MG63 (cell line): ENCODE results near the gene THBD. TPM values are rescaled to one million over a fixed set of nuclear protein-coding genes. Genes with fewer than 3 reads are reported as not detected.
A peak's percentile ranks its signal among the peaks of the same experiment; 100 is the strongest.

Experiments used
- DNase-seq: peaks from one replicate; pipeline ENCODE4 v3.0.0-alpha.2; 2020
- H3K27me3 ChIP-seq: fragments of 250-450 bp; sonication (Bioruptor Pico); 2 replicates; pipeline ENCODE4 v1.5.1; 2020; ENCODE audit warnings: mild to moderate bottlenecking, moderate library complexity
- H3K36me3 ChIP-seq: fragments of 250-450 bp; sonication (Bioruptor Pico); 2 replicates; pipeline ENCODE4 v1.5.1; 2020; ENCODE audit warnings: mild to moderate bottlenecking, moderate library complexity
- H3K4me3 ChIP-seq: fragments of 250-450 bp; sonication (Bioruptor Pico); 2 replicates; pipeline ENCODE4 v1.5.1; 2020; ENCODE audit warnings: mild to moderate bottlenecking, moderate library complexity
- H3K9me3 ChIP-seq: fragments of 250-450 bp; sonication (Bioruptor Pico); 2 replicates; pipeline ENCODE4 v1.5.1; 2020; ENCODE audit warnings: mild to moderate bottlenecking, moderate library complexity
- total RNA-seq: library from RNA; depleted of rRNA; stranded (reverse); fragments of >200 nt; shearing (Covaris generic); gene quantifications from 2 replicates; pipeline ENCODE4 v1.2.3, GENCODE V29; 2014; ENCODE audit warnings: low replicate concordance

Gene THBD
- total RNA-seq, 1 experiment from 2014 or later, result 1.4 TPM

DNA sequence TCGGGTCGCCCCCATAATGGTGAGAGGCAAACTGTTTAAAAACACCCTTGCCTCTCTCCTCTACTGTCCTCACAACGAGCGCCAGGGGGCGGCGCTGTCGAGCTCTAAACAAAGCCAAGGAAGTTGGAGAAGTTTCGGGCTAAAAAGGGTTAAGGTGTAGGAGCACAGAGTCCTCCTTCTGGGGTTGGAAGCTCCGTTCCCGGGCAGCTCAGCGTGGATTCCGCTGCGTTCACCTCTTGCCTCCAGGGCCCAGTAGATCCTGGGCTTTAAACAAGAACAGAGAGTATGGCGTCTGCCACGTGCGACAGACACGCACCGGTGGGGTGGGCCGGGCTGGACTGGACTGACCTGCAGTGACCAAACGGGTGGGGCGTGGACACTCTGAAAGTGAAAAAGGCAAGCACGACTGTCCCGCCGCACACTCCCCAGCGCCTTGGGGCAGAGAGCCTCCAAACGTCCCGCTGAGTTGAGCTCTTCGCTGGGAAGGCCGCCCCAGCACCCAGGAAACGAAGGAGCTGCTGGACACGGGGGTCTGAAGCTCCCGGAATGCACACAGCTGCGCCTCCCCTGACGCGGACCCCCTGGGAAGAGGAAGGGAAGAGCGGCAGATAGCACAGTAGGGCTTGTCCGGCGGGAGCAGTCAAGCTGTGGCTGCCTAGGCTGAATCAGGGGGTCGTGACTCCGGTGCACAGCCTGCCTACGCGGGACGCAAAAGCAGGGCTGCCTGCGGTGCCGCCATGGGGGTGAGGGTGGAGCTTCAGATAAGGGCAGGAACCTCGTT is 1.6 kb upstream of the THBD start:
- Histone ChIP-seq H3K27me3 (no peaks in the 10 kb centered on the region; the same call in 1 of the 2 replicates), H3K4me3 (no peak overlapping the region), H3K9me3 (no peaks in the 10 kb centered on the region), H3K36me3 (no peaks in the 10 kb centered on the region)
- DNase-seq, result no peak

DNA sequence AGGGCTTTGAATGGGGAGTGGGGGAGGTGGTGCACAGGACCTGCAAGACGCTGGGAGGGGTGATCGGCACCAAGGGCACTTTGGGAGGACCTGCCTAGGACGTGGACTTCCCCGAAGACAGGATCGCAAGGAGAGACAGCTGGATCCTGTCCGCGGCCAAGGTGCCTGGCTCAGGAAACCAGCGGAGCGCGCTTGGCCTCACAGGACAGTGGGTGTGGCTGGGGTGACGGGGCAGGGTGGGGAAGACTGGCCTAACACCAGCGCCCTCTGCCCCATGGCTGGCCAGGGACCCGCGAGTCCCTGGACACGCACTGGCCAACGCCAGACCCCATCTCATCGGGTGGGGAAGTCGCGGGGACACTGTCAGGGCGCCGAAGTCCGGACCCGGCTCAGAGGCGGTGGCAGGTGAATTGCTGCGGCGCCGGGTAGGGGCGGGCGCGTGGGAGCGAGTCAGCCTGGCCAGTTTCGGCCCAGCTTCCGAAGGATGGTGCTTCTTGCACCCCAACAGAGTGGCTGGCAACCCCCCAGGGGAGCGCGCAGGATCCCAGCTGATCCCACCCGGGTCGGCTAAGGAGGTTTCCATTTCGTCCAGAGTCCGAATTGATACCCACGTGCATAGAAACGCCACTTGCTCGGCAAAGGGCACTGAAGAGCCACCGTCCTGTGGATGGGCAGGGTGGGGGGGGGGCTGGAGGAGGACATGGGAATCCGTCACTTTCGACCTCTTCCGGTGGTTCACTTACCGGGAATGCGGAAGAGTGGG is 785 bp upstream of the THBD start:
- H3K9me3 ChIP-seq, result no peaks in the 10 kb centered on the region
- no peaks in the 10 kb centered on the region; the same call in 1 of the 2 replicates for H3K27me3 ChIP-seq
- DNase-seq, result peak; percentile 33
- peak overlapping the region; percentile 39 for H3K4me3 ChIP-seq
- H3K36me3 ChIP-seq, result no peaks in the 10 kb centered on the region

DNA sequence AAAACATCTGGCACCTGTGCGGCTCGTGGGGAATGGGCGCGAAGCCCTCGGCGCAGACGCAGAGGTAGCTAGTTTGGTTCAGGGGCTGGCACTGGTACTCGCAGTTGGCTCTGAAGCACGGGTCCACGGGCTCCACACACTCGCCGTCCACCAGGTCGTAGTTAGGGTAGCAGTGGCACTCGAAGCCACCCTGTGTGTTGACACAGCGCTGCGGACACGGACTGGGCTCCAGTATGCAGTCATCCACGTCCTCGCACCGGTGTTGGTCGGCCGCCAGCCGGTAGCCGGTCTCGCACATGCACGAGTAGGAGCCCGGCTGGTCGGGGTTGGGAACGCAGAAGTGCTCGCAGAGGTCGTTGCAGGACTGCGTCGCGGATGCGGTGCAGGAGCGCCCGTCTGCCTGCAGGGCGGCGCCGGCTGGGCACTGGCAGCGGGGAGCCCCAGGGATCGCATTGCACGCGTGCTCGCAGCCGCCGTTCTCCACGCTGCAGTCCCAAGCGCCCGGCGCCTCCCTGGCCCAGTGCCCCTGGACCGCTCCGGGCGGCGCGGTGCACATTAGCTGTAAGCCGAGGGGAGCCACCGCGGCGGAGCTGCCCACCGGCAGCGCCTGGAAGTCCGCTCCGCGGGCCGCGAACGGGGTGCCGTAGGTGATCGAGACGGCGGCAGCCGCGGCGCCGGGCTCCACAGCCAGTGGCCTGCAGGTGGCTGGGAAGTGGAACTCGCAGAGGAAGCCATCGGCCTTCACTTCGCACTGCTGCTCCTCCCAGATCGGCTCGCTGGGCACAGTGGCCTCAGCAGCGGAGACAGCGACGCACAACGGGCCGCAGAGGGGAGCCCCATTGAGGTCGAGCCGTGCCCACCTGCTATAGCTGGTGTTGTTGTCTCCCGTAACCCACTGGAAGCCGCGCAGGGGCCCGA is 930 bp downstream of the THBD start:
- DNase-seq, result peak; percentile 14
- peak overlapping the region; percentile 39 for H3K4me3 ChIP-seq
- no peaks in the 10 kb centered on the region; the same call in 1 of the 2 replicates for H3K27me3 ChIP-seq

DNA sequence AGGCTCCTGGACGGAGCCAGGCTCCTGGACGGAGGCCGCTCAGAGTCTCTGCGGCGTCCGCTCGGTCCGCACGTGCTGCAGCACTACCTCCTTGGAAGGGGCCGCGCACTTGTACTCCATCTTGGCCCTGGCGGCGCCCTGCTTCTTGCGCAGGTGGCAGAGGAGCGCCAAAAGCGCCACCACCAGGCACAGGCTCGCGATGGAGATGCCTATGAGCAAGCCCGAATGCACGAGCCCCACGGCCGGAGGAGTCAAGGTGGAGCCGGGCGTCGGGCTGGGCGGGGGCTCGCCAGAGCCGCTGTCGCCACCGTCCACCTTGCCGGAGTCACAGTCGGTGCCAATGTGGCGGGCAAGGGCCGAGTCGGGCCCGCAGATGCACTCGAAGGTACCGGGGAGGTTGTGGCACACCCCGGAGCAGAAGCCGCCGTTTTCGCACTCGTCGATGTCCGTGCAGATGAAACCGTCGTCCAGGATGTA is 1.7 kb downstream of the THBD start:
- DNase-seq, result no peak
- no peak overlapping the region for H3K4me3 ChIP-seq
- no peaks in the 10 kb centered on the region for H3K9me3 ChIP-seq
- no peaks in the 10 kb centered on the region for H3K36me3 ChIP-seq
- H3K27me3 ChIP-seq, result no peaks in the 10 kb centered on the region; the same call in 1 of the 2 replicates

More for the DNA sequence above, 930 bp downstream of the THBD start:
- H3K9me3 ChIP-seq, result no peaks in the 10 kb centered on the region
- no peaks in the 10 kb centered on the region for H3K36me3 ChIP-seq

DNA sequence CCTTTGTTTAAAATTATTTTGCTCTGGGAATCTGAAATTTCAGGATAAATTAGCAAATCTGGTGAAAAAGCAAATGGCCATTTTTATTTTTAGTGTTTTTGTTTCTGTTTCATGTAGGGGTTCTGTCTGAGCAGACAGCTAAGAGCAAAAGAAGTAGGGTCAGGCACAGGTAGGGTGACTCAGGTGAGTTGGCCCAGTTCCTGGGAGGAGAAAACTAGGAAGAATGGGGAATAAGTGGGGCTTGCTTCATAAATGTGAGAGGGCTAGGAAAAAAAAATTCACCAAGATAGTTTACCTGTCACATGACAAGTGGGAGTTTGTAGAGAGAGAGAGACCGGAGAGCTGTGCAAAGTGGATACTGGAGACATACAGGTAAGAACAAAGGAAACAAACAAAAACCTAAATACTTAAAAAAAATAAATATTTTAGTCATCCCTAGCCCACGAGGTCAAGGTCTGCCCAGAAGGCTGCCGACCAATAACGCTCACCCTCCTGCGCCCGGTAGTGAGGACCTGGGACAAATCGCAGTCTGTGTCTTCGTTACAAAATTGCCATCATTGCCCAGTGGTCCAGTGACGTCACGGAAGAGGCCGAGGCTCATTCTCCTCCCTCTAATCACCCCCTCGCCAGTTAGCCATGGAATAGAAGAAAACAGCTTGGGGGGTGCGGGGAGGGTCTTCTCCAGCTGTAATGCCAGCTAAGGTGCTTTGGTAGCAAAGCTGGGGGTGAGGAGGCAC is 2.3 kb downstream of the THBD start:
- no peaks in the 10 kb centered on the region; the same call in 1 of the 2 replicates for H3K27me3 ChIP-seq
- no peaks in the 10 kb centered on the region for H3K9me3 ChIP-seq
- no peaks in the 10 kb centered on the region for H3K36me3 ChIP-seq
- no peak overlapping the region for H3K4me3 ChIP-seq
- no peak for DNase-seq

DNA sequence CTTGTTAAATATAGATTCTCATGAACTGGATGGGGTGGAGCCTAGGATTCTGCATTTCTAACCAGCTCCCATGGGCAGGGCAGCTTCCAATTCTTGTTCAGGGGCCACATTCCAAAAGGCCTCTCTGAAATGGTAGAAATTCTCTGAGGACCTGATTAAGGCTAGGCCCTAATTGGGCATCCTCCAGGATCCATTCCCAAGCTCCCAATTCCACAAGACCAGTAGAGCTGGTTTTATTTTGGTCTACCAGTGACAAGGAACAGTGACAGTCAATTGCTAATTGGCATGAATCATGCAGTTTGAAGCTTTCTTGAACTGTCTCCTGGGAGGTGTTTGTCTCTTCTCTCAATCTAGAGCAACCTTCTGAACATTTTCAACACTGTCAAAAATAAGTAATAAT is 3.0 kb downstream of the THBD start:
- H3K4me3 ChIP-seq, result no peak overlapping the region
- no peaks in the 10 kb centered on the region; the same call in 1 of the 2 replicates for H3K27me3 ChIP-seq

DNA sequence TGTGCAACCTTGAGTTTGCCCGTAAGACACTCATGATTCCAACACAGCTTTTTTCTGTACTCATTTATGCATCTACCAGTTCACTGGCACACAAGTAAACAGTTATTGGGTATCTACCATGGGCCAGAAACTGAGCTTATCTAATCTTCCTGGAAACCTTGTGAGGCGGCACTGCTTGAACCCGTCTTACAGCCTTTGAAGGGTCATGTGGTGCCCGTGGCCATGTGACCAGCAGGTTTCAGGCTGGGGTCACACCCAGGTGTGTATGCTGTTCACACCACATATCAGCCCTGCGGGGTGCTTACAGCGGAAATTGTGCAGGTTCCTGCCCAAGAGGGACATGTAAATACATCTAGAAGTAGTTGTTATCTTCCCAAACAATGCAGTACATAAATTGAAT is 6.1 kb downstream of the THBD start:
- no peak overlapping the region for H3K4me3 ChIP-seq
- H3K27me3 ChIP-seq, result no peaks in the 10 kb centered on the region
- H3K9me3 ChIP-seq, result no peaks in the 10 kb centered on the region
- H3K36me3 ChIP-seq, result no peaks in the 10 kb centered on the region
- no peak for DNase-seq

More for the DNA sequence above, 3.0 kb downstream of the THBD start:
- Histone ChIP-seq H3K9me3 (no peaks in the 10 kb centered on the region), H3K36me3 (no peaks in the 10 kb centered on the region)
- no peak for DNase-seq

DNA sequence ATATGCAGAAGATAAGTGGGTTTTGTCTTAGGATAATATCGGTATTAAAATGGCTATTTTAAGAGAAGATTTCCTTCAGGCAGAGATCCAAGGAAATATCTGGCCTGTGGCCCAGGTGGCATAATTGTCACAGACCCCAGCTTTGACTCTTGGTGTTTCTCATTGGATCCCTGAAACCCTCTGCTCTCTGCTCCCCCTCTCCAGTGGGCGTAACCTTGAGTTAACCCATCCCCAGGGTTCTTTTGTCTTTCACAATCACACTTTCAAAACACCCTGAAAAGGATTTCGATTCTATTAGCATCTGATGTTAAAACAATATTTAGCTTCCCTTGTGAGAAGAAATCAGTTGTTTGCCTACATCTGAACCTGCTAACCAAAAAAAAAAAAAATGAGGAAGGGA is 7.2 kb downstream of the THBD start:
- DNase-seq, result no peak
- no peaks in the 10 kb centered on the region for H3K27me3 ChIP-seq

DNA sequence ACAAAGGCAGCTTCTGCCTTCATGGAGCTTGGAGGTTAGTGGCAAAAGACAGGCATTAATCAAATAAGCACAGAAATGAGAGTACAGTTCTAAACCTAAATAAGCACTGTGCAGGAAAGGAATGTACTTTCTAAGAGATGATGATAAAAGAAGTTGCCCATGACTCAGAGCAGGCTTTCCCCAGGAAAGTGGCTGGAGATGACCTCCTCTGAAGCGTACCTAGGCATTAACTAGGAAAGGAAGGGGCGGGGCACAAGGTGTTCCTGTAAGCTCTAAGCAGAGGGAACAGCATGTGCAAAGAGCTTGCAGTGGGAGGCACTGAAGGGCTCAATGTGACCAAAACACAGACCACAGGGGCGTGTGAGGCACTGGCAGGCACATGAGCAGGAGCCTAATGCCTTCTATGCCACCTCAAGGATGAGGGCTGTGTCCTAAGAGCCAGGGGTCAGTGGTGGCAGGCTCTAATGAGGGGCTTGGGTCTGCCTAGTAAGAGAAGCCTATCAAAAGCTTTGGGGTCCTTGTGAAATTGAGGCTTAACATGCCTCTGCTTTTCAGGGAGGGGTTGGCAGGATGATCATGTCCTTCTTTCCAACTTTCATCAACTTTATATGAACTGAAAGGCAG is 9.5 kb downstream of the THBD start:
- Histone ChIP-seq H3K27me3 (no peaks in the 10 kb centered on the region), H3K9me3 (no peaks in the 10 kb centered on the region), H3K4me3 (no peak overlapping the region), H3K36me3 (no peaks in the 10 kb centered on the region)
- DNase-seq, result no peak

More for the DNA sequence above, 7.2 kb downstream of the THBD start:
- Histone ChIP-seq H3K9me3 (no peaks in the 10 kb centered on the region), H3K4me3 (no peak overlapping the region), H3K36me3 (no peaks in the 10 kb centered on the region)

DNA sequence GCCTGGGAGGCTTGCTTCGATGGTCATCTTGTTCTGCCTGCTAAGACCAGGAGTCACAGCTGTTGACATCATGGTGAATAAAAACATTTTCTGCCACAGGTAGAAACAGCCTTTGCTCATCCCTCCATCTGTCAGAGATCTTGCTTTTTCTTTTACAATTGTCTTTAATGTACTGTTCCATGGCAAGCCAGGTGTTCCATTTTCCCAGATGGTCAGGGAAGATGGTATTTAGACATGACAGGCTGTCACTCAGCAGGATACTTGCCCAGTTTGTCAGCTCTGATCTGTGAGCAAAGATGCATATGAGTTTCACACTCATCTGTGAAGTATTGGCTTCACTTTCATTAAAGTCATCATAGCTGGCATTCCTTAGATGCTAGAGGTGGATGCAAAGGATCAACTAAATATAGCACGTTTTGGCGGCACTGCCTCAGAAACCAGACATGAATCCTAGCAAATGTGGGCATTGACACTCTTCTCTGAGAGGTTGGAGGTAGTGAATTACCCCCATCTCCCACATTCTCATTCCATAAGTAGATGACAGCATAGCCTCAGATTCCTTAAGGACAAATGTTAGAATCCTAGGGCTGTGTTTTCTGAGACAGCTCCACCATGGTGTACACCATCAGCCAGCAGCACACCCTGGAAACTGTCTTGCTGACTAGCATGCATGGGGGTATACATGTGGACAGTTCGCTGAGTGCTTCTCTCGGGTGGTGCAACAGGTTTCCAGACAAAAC is 10.2 kb downstream of the THBD start:
- Histone ChIP-seq H3K27me3 (no peaks in the 10 kb centered on the region), H3K9me3 (no peaks in the 10 kb centered on the region), H3K36me3 (no peaks in the 10 kb centered on the region), H3K4me3 (no peak overlapping the region)
- no peak for DNase-seq

DNA sequence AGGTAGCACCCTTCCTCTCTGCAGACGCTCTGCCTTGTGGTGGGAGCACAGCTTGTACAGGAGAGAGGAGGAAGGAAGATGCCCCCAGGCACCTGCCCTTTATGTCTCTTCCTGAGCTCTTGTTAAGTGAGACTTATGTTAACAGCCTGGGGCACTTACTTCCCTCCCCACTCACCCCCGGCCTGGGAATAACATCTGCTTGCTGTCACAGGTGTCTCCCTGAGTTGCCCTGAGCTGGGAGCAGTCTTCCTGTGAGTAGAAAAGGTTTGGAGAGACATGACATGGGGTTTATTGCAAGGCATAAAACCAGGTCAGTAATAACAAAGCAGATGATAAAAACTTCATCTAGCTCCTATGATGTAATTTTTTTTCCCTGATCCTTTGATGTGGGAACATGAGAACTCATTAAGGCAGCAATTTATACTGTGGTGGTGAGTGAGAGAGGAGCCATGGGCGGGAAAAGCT is 12.4 kb downstream of the THBD start:
- no peak for DNase-seq
- Histone ChIP-seq H3K4me3 (no peak overlapping the region), H3K36me3 (no peaks in the 10 kb centered on the region), H3K27me3 (no peaks in the 10 kb centered on the region), H3K9me3 (no peaks in the 10 kb centered on the region)

DNA sequence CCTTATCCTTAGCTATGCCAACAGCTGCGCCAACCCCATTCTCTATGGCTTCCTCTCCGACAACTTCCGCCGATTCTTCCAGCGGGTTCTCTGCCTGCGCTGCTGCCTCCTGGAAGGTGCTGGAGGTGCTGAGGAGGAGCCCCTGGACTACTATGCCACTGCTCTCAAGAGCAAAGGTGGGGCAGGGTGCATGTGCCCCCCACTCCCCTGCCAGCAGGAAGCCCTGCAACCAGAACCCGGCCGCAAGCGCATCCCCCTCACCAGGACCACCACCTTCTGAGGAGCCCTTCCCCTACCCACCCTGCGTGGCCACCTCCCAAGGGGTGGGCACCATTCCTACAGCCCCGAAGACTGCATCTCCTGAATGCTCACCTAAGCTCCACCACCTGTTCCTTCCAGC is 13.1 kb downstream of the THBD start:
- no peaks in the 10 kb centered on the region for H3K27me3 ChIP-seq
- no peaks in the 10 kb centered on the region for H3K36me3 ChIP-seq
- no peaks in the 10 kb centered on the region for H3K9me3 ChIP-seq
- DNase-seq, result no peak
- H3K4me3 ChIP-seq, result no peak overlapping the region

DNA sequence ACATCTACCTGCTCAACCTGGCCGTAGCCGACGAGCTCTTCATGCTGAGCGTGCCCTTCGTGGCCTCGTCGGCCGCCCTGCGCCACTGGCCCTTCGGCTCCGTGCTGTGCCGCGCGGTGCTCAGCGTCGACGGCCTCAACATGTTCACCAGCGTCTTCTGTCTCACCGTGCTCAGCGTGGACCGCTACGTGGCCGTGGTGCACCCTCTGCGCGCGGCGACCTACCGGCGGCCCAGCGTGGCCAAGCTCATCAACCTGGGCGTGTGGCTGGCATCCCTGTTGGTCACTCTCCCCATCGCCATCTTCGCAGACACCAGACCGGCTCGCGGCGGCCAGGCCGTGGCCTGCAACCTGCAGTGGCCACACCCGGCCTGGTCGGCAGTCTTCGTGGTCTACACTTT is 13.7 kb downstream of the THBD start:
- Histone ChIP-seq H3K4me3 (no peak overlapping the region), H3K36me3 (no peaks in the 10 kb centered on the region), H3K27me3 (no peaks in the 10 kb centered on the region), H3K9me3 (no peaks in the 10 kb centered on the region)
- DNase-seq, result no peak

DNA sequence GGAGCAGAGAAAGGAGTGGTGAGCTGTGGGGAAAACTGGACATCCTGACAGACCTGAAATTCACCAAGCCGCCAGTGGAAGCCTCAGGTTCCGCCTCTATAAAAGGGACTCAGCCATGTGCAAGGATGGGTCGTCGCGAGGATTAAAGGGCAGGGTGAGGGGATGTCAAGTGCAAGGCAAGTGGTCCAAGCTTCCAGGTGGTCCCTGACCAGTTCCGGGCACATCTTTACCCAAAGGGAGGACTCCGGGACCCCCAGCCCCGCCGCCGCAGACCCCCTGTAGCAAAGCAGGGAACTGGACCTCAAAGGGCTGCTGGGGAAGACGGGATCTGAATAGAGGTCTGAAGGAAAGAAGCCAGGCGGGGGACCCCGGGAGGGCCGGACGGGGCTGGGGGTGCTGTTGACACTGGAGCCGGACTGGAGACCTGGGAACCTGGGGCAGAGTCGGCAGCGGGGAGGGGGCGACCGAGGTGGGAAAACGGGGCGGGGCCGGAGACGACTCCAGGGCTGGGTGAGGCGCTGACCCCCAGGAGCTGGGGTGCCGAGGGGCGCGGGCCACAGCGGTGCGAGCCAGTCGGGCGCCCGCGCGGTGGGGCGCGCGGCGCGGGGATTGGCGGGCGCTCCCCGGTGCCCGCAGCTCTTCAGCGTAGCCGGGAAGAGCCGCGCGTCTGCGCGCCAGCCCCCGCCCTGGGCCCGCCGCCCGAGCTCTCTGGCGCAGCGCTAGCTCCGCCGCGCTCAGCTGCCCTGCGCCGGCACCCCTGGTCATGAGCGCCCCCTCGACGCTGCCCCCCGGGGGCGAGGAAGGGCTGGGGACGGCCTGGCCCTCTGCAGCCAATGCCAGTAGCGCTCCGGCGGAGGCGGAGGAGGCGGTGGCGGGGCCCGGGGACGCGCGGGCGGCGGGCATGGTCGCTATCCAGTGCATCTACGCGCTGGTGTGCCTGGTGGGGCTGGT is 14.5 kb downstream of the THBD start, which contains the start of gene SSTR4:
TSS of gene SSTR4 (plus strand) at position 592 of the 951 bp plus-strand sequence. CDS start at position 764, 172 bp downstream.
- Histone ChIP-seq H3K27me3 (no peaks in the 10 kb centered on the region), H3K36me3 (no peaks in the 10 kb centered on the region), H3K9me3 (no peaks in the 10 kb centered on the region), H3K4me3 (no peak within 1 kb of the TSS)
- no peak for DNase-seq
